HG02623 (cell line): ENCODE data around the gene PRR5.
"Not testable (repeated sequence)": the region's sequence is repeated elsewhere in the genome, so short reads cannot be mapped to it uniquely, and the experiment has no call there.

Experiments used
- ATAC-seq: cut with Tn5 transposase; IDR thresholded peaks from one replicate; pipeline ENCODE4 v1.9.1; 2021; ENCODE audit warnings: moderate library complexity; ENCODE audit not compliant: unreplicated experiment

The PRR5 gene

GRCh38 chr22:44672632-44673031, 29.4 kb upstream of the PRR5 start:
- ATAC-seq: no peak

- no peak for ATAC-seq
Measured at GRCh38 chr22:44673406-44673805, 28.6 kb upstream of the PRR5 start.

- not testable (repeated sequence) for ATAC-seq
Measured at GRCh38 chr22:44676066-44676440, 26.0 kb upstream of the PRR5 start.

- no peak for ATAC-seq
Measured at GRCh38 chr22:44676441-44677352, 25.3 kb upstream of the PRR5 start.

GRCh38 chr22:44677353-44677840, 24.6 kb upstream of the PRR5 start:
- ATAC-seq: no peak

GRCh38 chr22:44677871-44678555, 24.0 kb upstream of the PRR5 start:
- ATAC-seq: no peak

- ATAC-seq: no peak
Measured at GRCh38 chr22:44678556-44679305, 23.3 kb upstream of the PRR5 start.

- not testable (repeated sequence) for ATAC-seq
Measured at GRCh38 chr22:44679306-44679647, 22.7 kb upstream of the PRR5 start.

GRCh38 chr22:44680058-44680457, 21.9 kb upstream of the PRR5 start:
- ATAC-seq: no peak

GRCh38 chr22:44680481-44680894, 21.5 kb upstream of the PRR5 start:
- no peak for ATAC-seq

GRCh38 chr22:44682556-44683168, 19.3 kb upstream of the PRR5 start:
- no peak for ATAC-seq

- no peak for ATAC-seq
Measured at GRCh38 chr22:44683237-44683636, 18.8 kb upstream of the PRR5 start.

- no peak for ATAC-seq
Measured at GRCh38 chr22:44683881-44684280, 18.1 kb upstream of the PRR5 start.

- ATAC-seq: no peak
Measured at GRCh38 chr22:44684506-44685383, 17.3 kb upstream of the PRR5 start.

GRCh38 chr22:44685384-44686056, 16.5 kb upstream of the PRR5 start:
- no peak for ATAC-seq

GRCh38 chr22:44686873-44687600, 15.0 kb upstream of the PRR5 start:
- ATAC-seq: no peak

GRCh38 chr22:44689173-44689572, 12.8 kb upstream of the PRR5 start:
- ATAC-seq: no peak

GRCh38 chr22:44689915-44690524, 12.0 kb upstream of the PRR5 start:
- ATAC-seq: no peak
